Right lobe of liver (tissue), 4 donors: ENCODE data around the gene ZNF398.

Experiments
- CTCF ChIP-seq, 4 donors: fragments of 200-600 bp in 3 of 4; fragments of 450-650 bp in 1 of 4; IDR thresholded peaks; one replicate each; pipeline versions ENCODE4 v1.5.1 to v1.8.0; 2016 to 2022; ENCODE audit warnings: antibody characterized with exemption in 4 of 4, mild to moderate bottlenecking in 2 of 4
- POLR2A ChIP-seq: fragments of 450-650 bp; IDR thresholded peaks from one replicate; pipeline ENCODE4 v1.6.1; 2017; ENCODE audit warnings: antibody characterized with exemption, mild to moderate bottlenecking
- donor health status: DM: no; HTN: no; CAD: no.
- donor health status: DM: no; HTN: no; CAD: no.
- donor health status: DM: no; HTN: yes; CAD: no.

- TF ChIP-seq CTCF (IDR thresholded peaks at IDR 0.05) (no peak), POLR2A (no peak)
Observed at GRCh38 chr7:149103424-149103823, 43.8 kb upstream of the ZNF398 start.
